ENCODE measurements around the gene RGL3.

DNA sequence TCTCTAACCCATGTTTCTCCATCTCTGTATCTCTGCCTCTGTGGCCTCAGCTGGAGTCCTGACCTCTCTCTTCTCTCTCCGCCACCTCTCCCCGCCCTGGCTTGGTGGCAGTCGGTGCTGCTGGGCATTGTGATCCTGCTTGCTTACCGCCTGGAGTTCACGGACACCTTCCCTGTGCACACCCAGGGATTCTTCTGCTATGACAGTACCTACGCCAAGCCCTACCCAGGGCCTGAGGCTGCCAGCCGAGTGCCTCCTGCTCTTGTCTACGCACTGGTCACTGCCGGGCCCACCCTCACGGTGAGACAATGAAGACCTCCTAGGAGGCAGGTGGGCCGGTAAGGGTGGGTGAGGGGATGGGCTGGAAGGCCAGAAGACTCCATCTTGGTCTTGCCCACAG lies 59.7 kb downstream of the RGL3 start:
- TF ChIP-seq POLR2A (IDR thresholded peaks at IDR 0.05), result no peak
- no peak for TF ChIP-seq CTCF (IDR thresholded peaks at IDR 0.05)

Data from right lobe of liver (tissue), 4 donors.